GM19468 (cell line): ENCODE results near the gene TBK1.

Experiments used
- ATAC-seq: cut with Tn5 transposase; IDR thresholded peaks from one replicate; pipeline ENCODE4 v1.9.1; 2021; ENCODE audit warnings: mild to moderate bottlenecking, moderate library complexity, moderate number of reproducible peaks; ENCODE audit not compliant: unreplicated experiment; ENCODE audit errors: extremely low read depth

Gene TBK1

DNA sequence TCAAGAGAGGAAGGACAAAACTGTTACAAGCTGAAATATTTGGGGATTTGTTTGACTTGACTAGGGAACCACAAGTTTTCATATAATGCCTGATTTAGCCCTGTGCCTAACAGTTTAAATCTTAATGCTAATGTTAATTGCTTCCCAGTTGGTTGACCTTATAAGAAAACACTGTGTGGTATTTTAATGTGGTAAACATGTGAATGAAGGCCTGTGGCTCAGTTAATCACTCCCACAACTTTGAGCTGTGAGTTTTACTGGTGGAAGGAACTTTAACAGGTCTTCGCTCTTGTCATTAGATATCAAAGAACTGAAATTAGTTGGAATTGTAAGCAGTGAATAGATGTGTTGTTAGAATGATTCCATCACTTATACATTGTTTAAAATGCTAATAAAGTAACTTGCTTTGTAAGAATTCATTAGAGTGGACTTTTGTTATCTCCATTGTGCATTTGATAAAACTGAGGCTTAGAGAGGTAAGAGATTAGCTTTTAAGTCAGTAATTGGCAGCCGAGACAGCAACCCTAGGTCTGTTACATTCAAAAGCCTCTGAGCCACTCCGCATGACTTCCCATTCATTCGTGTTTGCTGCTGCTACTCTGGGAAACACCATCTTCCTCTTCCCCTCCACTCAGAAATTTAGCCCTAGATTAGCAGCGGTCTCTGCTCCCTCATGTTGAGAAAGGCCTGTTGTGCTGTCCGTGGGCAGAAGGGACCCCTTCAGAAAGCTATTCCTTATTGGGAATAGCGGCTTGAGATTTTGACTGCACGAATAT lies 1.0 kb upstream of the TBK1 start:
- no peak for ATAC-seq

DNA sequence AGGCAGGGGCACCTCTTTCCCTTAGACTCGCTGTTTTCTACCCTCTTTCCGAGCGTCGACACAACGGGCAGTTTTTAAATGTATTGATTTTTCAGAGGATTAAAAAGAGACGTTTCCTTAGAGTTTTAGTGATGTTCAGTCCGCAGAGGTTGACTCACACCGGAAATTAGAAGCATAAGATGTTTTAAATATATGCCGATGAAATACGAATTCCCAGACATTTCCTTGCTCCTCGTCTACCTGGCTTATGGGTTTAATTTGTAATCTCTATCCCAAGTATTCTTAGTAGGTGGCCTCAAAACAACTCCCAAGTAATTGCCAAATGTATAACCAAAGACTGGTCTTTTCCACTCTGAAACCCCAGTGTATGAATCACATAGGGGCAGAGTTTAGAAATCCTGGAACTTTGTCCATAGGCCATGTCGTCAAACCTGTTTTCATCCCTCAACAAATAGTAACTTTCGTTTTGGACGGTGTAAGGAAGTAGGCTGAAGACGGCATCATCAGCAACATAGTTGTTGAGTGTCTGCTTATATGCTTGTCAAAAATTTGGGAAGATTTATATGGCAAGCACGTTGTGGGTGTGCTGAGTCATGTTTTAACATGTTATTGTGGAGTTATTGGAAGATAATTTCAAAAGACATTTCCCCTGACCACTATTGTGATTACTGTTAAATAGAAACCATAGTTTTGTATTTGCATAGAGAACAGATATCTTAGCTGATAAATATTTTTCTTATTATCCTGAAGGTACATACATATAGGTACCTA lies 824 bp downstream of the TBK1 start:
- ATAC-seq, result no peak

DNA sequence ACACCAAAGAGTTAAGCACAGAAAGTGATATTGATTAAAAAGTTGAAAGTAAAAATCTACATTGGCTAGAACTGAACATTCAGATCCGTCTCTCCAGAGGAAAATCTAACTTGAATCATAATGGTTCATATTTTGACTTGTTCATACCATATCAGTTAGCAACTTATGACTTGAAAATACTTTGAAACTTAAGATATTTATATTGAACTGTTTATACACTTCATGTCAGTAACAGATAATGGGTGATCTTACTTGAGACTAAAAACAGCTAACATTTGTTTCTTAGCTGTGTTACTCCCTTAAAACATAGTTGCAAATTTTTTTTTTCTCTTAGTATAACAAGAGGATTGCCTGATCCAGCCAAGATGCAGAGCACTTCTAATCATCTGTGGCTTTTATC lies 3.6 kb downstream of the TBK1 start:
- ATAC-seq, result no peak

DNA sequence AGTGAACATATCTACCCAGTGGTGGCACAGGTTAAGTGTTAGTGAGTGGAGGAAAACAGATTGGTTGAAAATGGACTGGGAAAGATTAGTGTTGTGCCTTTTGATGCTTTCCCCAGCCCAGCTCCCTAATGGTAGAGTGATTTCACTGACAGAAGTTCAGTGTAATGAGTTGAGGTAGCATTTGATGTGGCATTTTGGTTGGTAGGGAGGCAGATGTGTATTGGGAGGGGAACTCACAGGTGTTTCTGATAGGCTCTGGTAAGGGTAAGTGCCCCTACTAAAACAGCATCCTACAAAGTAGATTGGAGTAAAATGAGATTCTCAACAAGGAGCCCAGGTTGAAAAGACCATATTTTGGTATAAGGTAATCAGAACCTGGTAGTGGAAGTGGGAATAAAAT lies 4.2 kb downstream of the TBK1 start:
- no peak for ATAC-seq

DNA sequence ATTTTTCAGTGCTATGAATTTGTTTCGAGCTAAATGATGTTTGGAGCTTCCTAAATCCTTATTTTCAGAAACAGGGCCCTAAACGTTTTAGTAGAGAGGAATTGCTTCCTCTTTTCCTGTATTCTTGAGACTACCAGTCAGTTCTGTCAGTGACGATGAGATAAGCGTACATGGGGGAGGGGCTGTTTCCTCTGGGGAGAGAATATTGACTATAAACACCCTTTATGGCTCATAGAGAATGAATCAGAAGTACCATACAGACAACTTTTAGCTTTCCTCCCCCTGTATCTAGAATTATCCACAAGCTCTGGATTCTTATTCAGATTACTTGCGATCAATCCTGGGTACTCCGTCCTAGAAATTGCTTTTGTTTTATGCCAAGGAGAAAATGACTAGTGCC lies 5.1 kb downstream of the TBK1 start:
- no peak for ATAC-seq

DNA sequence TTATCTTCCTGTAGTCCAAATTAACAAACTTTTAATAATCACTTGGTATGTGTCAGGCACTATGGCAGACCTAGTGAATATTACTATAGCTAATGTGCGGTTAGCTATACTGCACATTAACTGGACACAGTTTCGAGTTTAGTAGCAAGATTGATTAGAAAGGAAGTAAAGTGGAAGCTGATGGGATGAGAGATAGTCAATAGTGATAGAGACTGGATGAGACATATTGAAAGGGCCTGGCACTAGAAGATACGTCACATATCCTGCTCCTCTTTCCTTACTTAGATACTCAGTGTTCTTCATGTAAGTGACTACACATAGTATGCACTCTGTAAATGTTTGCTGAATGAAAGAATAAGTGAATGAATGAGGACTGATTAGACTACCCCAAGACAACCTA lies 5.5 kb downstream of the TBK1 start:
- ATAC-seq, result no peak

DNA sequence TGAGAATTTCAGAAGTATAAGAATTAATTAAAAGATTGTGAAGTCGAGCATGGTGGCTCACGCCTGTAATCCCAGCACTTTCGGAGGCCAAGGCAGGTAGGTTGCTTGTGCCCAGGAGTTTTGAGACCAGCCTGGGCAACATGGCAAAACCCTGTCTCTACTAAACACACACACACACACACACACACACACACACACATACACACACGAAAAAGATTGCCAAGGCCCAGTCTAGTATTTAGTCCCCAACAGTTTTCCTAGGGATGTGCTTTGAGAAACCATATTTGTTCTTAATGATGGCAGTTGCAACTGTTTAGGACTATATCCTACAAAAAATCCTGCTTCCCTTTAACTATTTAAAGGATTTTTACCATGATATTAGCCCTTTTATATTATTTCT lies 6.0 kb downstream of the TBK1 start:
- no peak for ATAC-seq

DNA sequence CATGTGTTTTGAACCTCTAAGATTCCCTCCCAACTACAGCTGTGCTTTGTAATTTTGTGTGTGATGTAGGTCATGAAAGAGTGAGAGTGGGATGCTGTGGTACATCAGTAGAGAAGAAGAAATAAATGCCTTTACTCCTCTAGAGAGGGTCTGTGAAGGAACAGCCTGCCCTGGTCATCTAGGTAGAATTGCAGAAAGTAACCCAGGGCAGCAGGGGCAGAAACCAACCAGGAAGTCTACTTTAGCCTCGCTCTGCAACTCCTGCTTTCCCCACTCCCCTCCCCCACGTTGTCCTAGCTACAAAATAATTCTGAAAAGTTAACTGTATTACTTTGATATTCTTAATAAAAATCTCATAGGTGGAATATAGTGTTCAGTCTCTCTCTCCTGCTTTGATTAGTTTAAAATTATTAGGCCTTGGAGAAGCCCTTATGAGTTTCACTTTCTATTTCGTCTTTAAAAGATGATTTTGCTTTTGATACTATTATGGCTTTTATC lies 7.5 kb downstream of the TBK1 start:
- peak; percentile 30 for ATAC-seq

DNA sequence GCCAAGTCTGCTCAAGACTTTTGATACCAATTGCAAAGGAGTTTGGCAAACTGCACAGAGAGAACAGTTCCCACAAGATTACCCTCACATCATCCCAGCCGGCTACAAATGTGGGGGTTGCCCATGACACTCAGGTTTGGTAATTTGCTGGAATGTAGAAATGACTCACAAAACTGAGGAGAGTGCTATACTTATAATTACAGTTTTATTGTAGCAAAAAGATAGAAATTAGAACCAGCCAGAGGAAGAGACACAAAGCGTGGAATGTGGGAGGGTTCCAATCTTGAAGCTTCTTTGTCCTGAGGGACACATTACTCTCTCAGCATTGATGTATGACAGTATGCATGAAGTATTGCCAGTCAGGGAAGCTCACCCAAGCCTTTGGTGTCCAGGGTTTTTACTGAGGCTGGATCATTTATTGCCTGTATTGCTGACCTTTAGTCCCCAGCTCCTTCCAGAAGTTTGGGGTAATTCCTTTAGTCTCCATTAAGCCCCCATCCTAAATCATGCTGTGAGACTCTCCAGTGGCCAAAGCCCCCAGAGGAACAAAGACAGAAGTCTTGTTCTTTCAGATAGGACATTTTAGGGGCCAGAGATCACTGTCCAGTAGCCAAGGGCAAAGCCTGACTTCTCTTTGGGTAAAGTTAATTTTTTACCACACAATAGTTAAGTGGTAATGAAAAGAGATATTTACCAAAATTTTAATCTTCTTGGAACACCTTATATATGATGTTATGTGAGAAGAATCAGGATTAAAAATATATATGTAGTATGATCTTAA lies 9.9 kb downstream of the TBK1 start:
- no peak for ATAC-seq

DNA sequence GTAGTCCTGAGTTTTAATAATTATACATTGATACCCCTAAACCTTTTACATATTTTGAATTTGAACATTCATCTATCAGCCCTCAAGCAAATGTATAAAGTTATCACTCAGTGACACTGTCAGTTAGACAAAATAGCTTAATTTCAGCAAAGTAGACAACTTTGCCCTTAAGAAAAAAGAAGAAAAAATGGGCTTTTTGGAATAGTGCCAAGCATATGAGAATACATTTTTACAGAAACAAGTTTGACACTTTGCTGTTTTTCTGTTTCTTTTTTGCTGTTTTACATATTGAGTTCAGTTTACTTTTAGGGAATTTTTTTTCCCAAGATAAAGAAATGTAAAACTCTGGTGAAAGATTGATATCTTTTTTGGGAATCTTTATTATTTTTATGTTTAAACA lies 14.3 kb downstream of the TBK1 start:
- ATAC-seq, result no peak

DNA sequence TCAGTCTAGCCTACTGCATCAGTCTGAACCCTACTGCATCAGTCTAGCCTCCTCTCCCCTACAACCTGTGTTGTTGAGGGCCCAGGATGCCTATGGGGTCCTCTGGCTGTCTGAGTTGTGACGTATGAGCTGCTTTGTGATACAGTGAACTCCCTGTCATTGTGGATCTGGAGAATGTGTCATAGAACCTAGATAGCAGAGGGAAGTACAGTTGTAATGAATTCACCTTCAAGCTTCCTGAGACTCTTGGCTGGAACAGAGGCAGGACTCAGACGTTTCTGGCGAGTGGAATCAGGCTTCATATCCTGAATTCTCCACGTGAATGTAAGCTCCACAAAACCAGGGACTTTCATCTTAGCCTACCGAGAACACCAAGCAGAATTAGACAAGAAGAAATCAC lies 17.0 kb downstream of the TBK1 start:
- ATAC-seq, result no peak

DNA sequence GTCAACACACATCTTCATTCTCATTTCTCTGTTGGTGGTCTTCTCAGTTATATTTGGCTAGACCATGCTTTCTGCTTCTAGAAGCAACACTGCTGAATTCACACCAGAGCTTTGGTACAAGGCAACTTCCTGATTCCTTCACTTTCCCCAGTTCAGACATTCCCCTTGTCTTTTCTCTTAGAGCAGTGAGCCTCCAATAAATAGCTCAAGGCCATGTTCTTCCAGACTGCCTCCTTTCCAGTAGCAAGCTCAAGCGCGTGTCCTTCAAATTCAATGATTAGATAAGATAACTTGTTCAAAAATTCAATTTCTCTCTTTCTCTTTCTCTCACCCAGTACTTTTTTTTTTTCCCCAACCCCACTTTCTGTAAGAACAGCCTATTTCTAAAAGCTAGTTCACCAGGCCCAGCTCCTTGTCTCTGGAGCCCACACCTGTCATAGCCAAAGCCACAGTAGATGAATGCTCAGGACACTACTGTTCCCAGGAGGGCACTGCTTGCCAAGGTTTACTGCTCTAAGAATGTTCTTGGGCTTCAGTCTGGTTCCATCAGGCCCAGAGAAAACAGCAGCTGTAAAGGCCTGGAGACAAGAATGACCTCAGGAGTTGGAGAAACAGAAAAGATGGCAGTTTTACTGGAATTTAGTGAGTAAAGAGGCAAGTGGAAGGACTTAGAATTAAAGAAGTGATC lies 17.7 kb downstream of the TBK1 start:
- no peak for ATAC-seq

DNA sequence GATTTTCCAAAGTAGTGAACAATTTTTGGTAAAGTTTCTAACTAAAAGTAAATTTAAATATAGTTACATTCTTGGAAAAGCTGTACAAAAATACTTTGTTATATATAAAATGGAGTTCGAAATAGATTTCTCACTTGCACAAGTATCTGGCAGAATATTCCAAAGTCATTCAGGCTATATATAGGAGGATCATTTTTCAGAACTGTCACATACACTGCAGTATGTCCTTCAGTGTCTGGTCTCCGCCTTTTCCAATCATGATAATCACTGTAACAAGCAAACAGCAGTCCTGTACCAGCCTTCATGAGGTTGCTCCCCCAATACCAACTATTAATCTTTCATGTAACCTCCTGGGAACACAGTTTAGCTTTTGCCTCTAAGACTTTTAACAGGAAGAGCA lies 18.6 kb downstream of the TBK1 start:
- ATAC-seq, result no peak

DNA sequence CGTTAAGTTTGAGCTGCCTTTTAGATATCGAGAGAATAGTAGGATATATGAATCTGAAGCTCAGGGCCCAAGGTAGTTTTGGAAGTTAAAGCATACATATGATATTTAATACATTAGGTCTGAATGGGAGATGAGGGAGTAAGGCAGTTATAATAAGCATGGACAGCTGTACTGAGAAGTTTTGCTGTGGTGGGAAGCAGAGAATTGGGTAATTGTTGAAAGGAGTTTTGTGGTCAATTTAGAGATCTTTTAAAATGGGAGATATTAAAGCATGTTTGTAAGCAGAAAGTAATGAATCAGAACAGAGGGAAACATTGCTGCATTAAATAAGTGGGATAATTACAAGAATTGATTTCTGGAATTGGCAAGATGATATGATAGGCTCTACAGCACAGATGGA lies 21.3 kb downstream of the TBK1 start:
- no peak for ATAC-seq

DNA sequence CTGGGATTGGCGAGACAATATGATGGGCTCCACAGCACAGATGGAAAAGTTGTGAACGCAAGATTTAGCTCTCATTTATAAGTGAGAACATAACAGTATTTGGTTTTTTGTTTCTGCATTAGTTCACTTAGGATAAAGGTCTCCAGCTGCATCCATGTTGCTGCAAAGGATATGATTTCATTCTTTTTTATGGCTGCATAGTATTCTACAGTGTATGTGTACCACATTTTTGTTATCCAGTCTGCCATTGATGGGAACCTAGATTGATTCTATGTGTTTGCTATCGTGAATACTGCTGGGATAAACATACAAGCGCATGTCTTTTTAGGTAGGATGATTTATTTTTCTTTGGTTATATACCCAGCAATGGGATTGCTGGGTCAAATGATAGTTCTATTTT lies 23.6 kb downstream of the TBK1 start:
- no peak for ATAC-seq

DNA sequence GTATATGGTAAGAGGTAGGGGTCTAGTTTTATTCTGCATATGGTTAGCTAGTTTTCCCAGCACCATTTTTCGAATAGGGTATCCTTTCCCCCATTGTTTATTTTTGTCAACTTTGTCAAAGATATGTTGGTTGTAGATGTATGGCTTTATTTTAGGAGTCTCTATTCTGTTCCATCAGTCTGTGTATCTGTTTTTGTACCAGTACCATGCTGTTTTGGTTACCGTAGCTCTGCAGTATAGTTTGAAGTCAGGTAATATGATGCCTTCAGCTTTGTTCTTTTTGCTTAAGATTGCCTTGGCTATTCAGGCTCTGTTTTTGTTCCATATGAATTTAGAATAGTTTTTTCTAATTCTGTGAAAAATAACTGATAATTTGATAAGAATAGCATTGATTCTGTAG lies 24.9 kb downstream of the TBK1 start:
- ATAC-seq, result no peak

DNA sequence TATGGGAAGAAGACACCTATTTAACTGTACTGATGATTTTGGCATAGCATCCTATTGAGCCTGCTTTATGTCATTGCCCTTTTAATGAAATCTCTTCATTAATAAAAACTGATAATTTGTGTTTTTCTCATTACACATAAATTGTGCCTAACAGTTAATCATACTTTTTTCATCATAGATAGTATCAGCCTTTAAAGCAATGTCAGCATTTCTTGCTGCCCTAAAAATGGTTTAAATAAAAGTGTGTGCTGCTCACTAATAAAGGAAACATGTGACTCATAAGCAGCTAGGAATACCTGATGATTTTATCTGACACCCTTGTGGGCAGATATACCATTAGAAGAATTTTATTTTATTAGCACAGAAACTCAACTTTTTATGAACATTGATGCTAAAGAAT lies 26.7 kb downstream of the TBK1 start:
- ATAC-seq, result no peak

DNA sequence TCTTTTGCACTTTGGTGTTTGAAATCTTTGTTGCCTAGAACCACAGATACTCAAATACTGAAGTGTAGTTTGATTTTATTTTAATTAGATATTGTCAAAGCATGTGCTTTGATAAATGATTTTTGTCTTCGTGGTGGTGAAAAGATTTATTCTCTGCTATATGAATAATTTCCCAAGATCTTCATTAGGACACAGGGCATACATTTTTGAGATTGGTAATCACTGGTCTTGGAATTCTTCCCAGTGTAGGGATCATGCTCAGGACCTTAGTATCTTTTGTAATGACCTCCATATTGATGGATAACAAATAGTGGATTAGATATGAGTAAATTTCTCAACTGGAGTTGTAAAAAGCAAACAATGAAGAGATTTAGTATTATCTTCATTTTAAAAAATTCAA lies 28.2 kb downstream of the TBK1 start:
- ATAC-seq, result no peak

DNA sequence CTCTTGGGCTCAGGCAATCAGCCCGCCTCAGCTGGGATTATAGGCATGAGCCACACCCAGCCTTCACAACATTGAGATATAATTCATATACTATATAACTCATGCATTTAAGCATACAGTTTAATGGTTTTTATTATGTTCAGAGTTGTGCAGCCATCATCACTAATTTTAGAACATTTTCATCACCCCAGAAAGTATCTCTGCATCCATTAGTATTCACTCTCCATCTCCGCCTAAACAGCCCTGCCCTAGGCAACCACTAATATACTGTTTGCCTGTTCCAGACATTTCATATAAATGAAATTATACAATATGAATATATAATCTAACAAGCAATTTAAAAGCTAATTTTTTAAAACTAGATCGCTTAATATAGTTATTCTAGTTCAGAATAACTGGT lies 34.7 kb downstream of the TBK1 start:
- ATAC-seq, result no peak

DNA sequence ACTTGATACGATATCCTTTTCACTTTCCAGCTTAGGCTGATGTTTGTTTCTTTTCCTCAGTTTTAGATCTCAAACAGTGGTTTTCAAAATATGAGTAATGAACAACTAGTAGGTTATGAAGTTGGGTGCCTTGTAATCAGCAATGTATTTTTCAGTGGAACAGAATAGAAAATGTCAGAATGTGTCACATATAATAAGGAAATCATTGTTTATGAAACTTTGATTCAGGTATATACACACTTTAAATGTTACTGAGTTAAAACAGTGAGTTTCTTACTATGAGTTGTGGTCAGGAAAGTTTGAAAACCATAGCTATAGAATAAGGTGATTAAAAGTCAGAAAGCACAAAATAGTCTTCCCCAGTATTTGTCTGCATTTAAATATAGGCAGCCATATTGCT lies 39.8 kb downstream of the TBK1 start:
- no peak for ATAC-seq
